IPS DF 6.9 (cell line): Measurements from ENCODE around the gene PSME1.

ENCODE experiments used
- DNase-seq: peaks from one replicate; pipeline ENCODE4 v3.0.0-alpha.2; 2013; ENCODE audit warnings: low read depth, low spot score
- H3K27ac ChIP-seq: one replicate; pipeline ENCODE4 v1.5.1; 2013; ENCODE audit warnings: low read length, control low read depth
- H3K27me3 ChIP-seq: 2 replicates; pipeline ENCODE4 v1.6.1; 2013; ENCODE audit warnings: mild to moderate bottlenecking, low read length; ENCODE audit not compliant: control insufficient read depth, insufficient read depth
- H3K36me3 ChIP-seq: 2 replicates; pipeline ENCODE4 v1.6.1; 2013; ENCODE audit warnings: low read length; ENCODE audit not compliant: control insufficient read depth, insufficient read depth
- H3K4me1 ChIP-seq: 2 replicates; pipeline ENCODE4 v1.6.1; 2013; ENCODE audit warnings: low read length; ENCODE audit not compliant: control insufficient read depth, insufficient read depth
- H3K4me3 ChIP-seq: 2 replicates; pipeline ENCODE4 v1.5.1; 2013; ENCODE audit warnings: mild to moderate bottlenecking, low read length
- H3K9me3 ChIP-seq: 2 replicates; pipeline ENCODE4 v1.6.1; 2013; ENCODE audit warnings: low read length, inconsistent platforms; ENCODE audit not compliant: control insufficient read depth, insufficient read depth
- WGBS: extraction: QIAGEN DNeasy Blood & Tissue Kit; methylation state at CpG from one replicate; pipeline ENCODE4 v1.1.7; 2013; ENCODE audit warnings: mixed read lengths, missing lambda C conversion rate; ENCODE audit not compliant: insufficient read length, insufficient coverage; 5-methylcytosine and 5-hydroxymethylcytosine counted together

Gene PSME1

DNA sequence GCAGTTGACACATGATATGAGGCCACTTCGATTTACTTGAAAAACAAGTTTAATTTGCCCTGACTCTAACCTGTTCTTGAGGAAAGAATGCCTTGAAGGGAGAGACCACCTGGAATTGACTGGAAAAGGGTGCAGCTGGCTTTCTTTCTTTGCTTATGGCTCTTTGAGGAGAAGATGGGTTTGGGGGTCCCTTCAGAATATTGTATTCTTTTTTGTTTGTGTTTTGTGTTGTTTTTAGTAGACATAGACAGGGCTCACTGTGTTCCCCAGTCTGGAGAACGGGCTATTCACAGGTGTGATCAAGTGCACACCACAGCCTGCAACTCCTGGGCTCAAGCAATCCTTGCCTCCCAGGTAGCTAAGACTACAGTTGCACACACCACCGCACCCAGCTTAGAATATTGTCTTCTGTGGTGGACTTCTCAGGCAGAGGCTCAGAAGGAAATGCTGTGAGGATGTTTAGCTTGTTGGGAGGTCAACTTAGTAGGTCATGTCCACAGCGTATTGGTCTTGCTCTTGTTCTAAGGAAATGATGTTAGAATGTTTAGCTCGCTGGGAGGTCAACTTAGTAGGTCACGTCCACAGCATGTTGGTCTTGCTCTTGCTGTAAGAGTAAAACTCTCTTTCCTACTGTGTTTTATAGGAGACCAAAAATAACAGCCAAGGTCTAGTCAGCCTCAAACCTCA lies 19.7 kb upstream of the PSME1 start:
- H3K9me3 ChIP-seq, result no peaks in the 10 kb centered on the region
- no peak overlapping the region for H3K4me3 ChIP-seq
- WGBS, result no CpG with 5 or more reads among the region's 6 CpGs
- no peaks in the 10 kb centered on the region for H3K4me1 ChIP-seq
- H3K27me3 ChIP-seq, result no peaks in the 10 kb centered on the region
- H3K27ac ChIP-seq, result no peak overlapping the region
- H3K36me3 ChIP-seq, result peaks cover 19% of the 10 kb centered on the region
- DNase-seq, result no peak

DNA sequence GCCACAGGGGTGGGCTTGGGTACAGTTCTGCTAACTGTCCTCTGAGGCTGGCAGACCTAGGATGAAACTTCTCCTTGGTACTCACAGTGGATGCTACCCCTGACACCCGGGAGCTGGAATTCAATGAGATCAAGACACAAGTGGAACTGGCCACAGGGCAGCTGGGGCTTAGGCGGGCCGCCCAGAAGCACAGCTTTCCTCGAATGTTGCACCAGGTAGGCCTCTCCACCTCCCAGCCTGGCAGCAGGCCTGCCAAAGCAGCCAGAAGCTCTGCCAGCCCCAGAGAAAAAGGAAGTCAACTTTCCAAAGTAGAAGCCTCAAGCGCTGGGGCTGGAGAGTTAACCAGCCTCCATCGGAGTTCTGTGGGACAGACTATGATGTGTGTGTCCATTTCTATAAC lies 18.8 kb upstream of the PSME1 start:
- DNase-seq, result no peak
- no peaks in the 10 kb centered on the region for H3K4me1 ChIP-seq
- no peaks in the 10 kb centered on the region for H3K9me3 ChIP-seq
- WGBS, result no CpG with 5 or more reads among the region's 6 CpGs
- H3K27me3 ChIP-seq, result no peaks in the 10 kb centered on the region
- no peak overlapping the region for H3K27ac ChIP-seq
- H3K4me3 ChIP-seq, result no peak overlapping the region
- H3K36me3 ChIP-seq, result peaks cover 20% of the 10 kb centered on the region

DNA sequence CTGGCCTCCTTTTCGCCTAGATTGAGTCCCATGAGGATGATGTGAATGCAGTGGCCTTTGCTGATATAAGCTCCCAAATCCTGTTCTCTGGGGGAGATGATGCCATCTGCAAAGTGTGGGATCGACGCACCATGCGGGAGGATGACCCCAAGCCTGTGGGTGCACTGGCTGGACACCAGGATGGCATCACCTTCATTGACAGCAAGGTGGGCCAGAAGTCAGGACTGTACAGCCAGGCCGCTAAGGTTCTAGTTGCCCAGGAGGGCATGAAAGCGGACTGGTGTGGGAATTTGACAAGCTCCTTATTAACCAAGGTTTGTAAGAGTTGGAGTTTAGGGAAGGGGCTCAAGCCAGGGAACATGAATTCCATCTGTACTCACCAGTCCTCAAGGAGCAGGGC lies 16.3 kb upstream of the PSME1 start:
- H3K27me3 ChIP-seq, result no peaks in the 10 kb centered on the region
- no peak overlapping the region for H3K27ac ChIP-seq
- no peak overlapping the region for H3K4me3 ChIP-seq
- no peaks in the 10 kb centered on the region for H3K4me1 ChIP-seq
- peaks cover 27% of the 10 kb centered on the region for H3K36me3 ChIP-seq
- no CpG with 5 or more reads among the region's 6 CpGs for WGBS
- no peaks in the 10 kb centered on the region for H3K9me3 ChIP-seq
- no peak for DNase-seq

DNA sequence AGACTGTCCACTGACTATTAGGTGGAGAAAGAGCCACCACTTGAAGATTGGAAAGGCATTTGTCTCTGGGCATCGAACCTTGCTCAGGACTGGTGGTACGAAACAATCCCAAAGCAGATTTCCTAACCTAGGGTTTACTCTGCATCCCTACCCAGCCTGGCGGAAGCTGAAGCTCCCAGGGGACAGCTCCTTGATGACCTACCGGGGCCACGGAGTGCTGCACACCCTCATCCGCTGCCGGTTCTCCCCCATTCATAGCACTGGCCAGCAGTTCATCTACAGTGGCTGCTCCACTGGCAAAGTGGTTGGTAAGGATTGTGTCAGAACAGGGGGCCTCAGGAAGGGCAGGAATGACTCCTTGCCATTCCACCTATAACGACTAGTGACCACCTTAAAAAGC lies 14.8 kb upstream of the PSME1 start:
- Histone ChIP-seq H3K27me3 (no peaks in the 10 kb centered on the region), H3K4me3 (no peak overlapping the region), H3K9me3 (no peaks in the 10 kb centered on the region), H3K4me1 (no peaks in the 10 kb centered on the region), H3K27ac (no peak overlapping the region), H3K36me3 (peaks cover 27% of the 10 kb centered on the region)
- WGBS, result no CpG with 5 or more reads among the region's 8 CpGs
- no peak for DNase-seq

DNA sequence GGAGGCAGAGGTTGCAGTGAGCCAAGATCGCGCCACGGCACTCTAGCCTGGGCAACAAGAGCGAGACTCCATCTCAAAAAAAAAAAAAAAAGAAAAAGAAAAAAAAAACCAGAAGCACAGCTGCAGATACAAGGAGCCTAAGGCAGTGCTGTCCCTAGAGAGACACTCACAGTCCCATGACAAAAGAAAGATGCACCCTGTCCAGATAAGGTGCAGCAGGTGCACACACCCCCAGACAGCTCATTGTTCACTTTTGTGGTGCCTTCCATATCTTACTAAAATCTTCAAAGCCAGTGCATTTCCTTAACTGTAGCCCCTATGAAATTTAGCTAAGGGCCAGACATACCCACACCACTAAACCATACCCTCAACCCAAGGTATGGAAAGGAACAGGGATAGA lies 13.6 kb upstream of the PSME1 start:
- Histone ChIP-seq H3K27me3 (no peaks in the 10 kb centered on the region), H3K4me3 (no peak overlapping the region), H3K9me3 (no peaks in the 10 kb centered on the region), H3K27ac (no peak overlapping the region), H3K4me1 (no peaks in the 10 kb centered on the region), H3K36me3 (peaks cover 27% of the 10 kb centered on the region)
- no CpG with 5 or more reads among the region's 4 CpGs for WGBS
- no peak for DNase-seq

DNA sequence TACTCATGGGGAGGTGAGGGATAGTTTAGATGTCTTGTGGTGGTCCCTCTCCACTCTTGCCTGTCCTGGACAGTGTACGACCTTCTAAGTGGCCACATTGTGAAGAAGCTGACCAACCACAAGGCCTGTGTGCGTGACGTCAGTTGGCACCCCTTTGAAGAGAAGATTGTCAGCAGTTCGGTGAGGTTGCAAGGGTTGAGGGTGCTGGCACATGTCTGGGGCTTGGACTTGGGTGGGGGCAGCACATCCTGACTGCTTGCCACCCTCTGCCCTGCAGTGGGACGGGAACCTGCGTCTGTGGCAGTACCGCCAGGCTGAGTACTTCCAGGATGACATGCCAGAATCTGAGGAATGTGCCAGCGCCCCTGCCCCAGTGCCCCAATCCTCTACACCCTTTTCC lies 13.1 kb upstream of the PSME1 start:
- no peak overlapping the region for H3K27ac ChIP-seq
- H3K36me3 ChIP-seq, result peaks cover 27% of the 10 kb centered on the region
- no CpG with 5 or more reads among the region's 8 CpGs for WGBS
- H3K4me3 ChIP-seq, result no peak overlapping the region
- no peaks in the 10 kb centered on the region for H3K9me3 ChIP-seq
- DNase-seq, result no peak
- no peaks in the 10 kb centered on the region for H3K27me3 ChIP-seq
- no peaks in the 10 kb centered on the region for H3K4me1 ChIP-seq

DNA sequence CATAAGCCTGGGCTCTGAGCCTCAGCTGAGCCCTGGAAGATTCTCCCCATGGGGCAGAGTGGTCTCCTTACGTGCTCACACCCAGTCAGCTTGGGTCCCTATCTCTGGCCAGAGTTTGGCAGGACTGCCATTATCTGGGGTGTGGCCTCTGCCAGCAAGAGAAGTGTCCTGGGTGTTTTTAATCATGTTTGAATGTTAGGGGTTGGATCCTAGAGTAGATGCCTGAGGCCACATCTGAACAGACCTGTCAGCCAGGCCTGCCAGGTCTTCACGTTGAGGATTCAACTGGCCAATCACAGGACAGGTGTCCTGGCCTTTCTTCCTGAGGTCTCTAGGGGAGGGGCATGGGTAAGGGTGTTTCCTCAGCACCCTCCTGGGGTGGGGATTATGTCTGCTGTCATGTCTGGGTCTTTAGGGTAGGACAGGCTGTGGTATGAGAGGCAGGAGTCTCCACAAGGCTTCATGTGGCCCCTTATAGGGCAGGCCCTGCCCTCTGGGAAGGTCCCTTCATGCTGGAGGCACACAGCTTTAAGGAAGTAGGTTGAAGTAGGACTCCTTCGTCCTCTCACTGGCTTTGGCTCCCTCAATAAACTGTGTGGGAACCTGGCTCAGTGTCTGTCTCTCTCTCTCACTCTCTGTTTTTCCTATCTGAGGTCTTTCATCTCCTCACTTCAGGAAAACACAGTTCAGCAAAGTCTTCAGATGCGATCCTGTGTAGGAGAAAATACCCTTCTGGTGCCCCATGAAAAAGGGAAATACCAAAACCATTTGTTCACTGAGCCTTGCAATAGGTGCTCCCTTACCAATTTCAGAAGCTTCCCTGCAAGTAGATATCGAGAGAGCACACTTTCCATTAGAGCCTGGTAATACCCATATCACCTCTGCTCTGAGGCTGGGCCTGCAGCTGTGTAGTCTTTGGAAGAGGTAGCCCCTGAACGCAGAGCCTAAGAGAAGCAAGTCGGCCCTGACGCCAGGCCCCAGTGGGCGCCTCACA lies 12.3 kb upstream of the PSME1 start:
- H3K4me1 ChIP-seq, result no peaks in the 10 kb centered on the region
- H3K4me3 ChIP-seq, result no peak overlapping the region
- WGBS, result no CpG with 5 or more reads among the region's 9 CpGs
- H3K27me3 ChIP-seq, result no peaks in the 10 kb centered on the region
- DNase-seq, result no peak
- H3K27ac ChIP-seq, result no peak overlapping the region
- H3K9me3 ChIP-seq, result no peaks in the 10 kb centered on the region
- peaks cover 22% of the 10 kb centered on the region for H3K36me3 ChIP-seq

DNA sequence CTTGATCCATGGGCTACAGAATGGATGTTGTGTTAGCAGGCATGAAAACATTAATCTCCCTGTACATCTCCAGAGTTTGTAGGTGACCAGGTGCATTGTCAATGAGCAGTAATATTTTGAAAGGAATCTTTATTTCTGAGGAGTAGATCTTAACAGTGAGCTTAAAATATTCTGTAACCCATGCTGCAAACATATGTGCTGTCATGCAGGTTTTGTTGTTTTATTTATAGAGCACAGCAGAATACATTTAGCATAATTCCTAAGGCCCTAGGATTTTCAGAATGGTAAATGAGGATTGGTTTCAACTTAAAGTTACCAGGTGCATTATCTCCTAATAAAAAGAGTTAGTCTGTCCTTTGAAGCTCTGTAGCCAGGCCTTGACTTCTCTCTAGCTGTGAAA lies 9.1 kb upstream of the PSME1 start:
- Histone ChIP-seq H3K27me3 (no peaks in the 10 kb centered on the region), H3K27ac (no peak overlapping the region), H3K9me3 (no peaks in the 10 kb centered on the region), H3K4me3 (no peak overlapping the region), H3K36me3 (peaks cover 7% of the 10 kb centered on the region), H3K4me1 (no peaks in the 10 kb centered on the region)
- no peak for DNase-seq

DNA sequence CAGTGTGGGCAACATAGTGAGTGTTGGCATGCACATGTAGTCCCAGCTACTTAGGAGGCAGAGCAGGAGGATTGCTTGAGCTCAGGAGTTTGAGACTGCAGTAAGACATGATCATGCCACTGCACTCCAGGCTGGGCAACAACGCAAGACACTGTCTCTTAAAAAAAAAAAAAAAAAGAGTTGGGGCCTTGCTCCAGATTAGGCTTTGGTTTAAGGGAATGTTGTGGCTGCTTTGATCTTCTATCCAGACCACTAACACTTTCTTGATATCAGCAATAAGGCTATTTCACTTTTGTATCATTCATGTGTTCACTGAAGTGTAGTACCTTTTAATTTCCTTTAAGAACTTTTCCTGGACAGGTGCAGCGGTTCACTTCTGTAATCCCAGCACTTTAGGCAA lies 8.3 kb upstream of the PSME1 start:
- Histone ChIP-seq H3K4me1 (no peaks in the 10 kb centered on the region), H3K36me3 (peaks cover 4% of the 10 kb centered on the region), H3K27me3 (no peaks in the 10 kb centered on the region), H3K9me3 (no peaks in the 10 kb centered on the region), H3K27ac (no peak overlapping the region), H3K4me3 (no peak overlapping the region)
- no CpG with 5 or more reads among the region's 2 CpGs for WGBS
- no peak for DNase-seq

DNA sequence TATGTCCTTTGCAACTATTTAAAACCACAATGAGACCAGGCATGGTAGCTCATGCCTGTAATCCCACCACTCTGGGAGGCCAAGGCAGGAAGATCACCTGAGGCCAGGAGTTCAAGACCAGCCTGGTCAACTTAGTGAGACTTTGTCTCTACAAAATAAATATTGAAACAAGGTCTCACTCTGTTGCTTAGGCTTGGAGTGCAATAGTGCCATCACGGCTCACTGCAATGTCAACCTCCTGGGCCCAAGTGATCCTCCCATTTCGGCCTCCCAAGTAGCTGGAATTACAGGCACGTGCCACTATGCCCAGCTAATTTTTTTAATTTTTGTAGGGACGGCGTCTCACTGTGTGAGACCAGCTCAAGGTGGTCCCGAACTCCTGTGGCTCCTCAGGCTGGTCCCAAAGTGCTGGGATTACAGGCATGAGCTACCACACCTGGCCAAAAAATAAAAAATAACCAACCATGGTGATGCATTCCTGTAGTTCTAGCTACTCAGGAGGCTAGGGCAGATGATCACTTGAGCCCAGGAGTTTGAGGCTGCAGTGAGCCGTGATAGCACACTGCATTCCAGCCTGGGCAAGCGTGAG lies 6.5 kb upstream of the PSME1 start:
- Histone ChIP-seq H3K4me3 (no peak overlapping the region), H3K9me3 (no peaks in the 10 kb centered on the region), H3K4me1 (no peaks in the 10 kb centered on the region), H3K27ac (no peak overlapping the region), H3K36me3 (no peaks in the 10 kb centered on the region), H3K27me3 (no peaks in the 10 kb centered on the region)
- no peak for DNase-seq
- no CpG with 5 or more reads among the region's 8 CpGs for WGBS
